ENCODE data around the gene ARID1B.

Gene ARID1B

DNA sequence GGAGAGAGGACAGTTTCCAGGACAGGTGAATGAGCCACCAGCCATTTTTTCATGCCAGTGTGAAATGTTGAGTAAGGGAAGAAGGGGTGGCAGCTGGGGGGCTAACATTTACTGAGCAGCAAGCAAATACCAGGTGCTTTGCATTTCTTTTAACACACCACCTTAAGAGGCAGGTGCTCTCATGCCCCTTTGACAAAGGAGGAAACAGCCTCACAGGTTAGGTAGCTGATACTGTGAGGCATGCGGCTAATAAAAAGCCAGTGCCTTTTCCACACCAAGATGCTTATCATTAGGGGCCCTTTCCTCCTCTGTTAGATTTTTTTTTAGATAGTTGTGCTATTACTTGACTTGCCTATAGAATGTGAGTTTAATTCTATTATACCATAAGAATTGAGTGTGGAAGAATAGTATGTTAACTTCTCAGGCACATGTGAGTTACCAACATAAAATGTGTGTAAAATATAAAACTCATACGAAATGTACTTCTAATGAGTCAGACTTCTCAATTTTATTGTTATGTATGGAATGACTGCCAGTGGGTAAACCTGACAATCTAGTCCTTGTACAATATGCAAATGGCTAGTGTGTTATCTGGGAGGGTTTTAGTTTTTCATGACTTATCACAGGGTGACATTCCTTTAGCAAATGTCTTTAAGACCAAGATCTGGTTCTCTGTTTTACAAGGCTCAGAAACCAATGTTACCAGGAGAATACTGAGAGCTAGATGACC is 286.2 kb downstream of the ARID1B start:
- DNase-seq, result no peak

DNA sequence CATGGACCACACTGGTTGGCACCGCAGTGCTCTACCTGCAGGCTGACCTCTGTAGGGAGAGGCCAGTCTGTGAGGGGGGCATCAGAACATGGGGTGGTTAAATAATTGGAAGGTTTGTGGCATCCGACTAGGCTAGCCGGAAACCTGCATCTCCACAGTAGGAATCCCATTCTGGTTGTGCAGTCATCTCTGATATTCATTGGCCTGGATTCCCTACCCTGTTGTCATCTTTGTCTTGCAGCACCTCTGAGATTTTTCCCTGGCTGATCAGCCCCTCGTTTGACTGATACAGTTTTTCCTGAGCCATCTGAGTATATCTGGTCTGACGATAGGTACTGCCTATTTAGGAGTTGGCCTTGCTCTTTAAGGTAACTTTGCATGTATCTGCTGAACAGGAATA is 286.7 kb downstream of the ARID1B start:
- DNase-seq, result no peak

DNA sequence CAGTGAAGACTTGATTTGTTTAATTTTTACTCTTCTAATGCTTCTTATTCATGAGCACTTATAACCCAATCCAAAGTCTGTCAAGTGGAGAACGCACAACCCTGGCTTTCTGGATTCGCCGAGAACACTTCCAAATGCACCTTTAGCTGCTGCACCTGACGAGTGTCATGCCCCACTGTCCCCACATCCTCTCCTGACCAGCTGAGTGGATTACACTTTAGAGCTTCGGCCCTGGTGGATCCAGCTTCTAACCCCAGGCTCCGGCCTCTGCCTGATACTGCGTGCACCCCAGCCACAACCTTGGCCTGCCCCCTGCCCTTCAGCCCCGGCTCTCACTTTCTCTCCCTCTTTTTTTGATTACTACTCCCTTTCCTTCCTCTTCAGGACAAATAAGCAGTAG is 287.3 kb downstream of the ARID1B start:
- no peak for DNase-seq

DNA sequence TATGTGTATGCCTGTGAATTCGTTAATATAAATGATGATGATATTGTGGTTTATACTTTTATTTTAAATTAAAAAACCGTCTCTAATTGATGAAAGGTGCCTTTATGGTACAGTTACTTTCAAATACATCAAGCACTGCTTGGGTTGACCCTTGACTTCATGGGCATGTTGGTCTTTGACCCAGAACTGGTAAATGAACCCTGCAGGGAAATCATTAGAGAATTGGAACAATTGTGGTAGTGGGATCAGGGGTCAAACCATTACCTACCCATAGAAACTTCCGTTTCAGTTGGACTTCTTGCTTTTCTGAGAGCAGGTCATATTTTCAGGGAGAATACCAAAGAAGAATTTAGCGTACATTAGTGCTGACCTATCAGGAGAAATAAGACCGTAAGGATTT is 288.2 kb downstream of the ARID1B start:
- DNase-seq, result no peak

DNA sequence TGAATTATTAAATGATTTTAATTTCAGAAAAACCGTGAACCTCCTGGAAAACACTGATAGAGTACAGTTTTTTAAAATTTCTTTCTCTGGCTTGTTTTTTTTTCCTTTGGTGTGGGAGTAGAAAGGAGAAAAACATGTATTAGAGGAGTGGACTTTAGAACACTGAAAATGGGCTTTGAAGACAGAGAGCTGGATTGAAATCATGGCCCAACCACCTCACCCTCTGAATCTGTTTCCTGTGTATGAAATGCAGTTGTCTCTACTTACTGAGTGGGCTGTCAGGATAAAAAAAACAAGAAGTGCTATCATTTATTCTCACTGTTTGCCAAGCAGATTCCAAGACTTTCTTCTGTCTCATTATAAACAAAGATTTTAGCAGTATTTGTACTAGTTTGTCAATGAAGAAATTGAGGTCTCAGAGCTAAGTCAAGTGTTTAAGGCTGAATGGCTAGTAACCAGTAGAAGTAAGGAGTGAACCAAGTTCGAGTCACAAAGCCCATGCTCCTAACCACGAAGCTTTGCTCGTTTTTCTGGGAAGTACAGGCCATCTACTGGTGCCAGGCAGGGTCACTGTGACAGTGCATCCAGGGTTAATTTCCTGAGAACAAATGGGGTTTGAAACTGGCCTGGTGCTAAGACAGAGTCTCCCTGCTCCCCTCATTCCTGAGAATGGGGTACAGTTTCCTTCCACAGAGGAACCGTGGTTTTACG is 289.8 kb downstream of the ARID1B start:
- no peak for DNase-seq

DNA sequence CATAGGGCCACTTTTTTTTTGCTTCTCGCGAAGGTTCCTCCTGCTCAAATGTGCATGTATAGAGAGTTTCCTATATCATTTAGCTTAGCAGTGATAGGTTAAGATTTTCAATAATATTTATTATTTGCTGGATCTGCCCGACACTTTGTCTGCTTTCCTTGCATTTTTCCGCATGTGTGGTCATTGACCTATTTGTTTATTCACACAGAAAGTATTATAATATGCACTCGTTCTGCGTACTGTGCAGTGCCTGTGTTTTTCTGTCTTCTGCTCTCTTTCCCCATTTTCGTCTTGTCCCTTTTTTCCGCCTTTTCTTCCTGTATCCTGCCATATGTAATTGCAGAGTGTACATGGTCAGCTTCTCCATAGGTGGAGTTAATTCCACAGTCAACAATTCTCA is 290.3 kb downstream of the ARID1B start:
- DNase-seq, result no peak

DNA sequence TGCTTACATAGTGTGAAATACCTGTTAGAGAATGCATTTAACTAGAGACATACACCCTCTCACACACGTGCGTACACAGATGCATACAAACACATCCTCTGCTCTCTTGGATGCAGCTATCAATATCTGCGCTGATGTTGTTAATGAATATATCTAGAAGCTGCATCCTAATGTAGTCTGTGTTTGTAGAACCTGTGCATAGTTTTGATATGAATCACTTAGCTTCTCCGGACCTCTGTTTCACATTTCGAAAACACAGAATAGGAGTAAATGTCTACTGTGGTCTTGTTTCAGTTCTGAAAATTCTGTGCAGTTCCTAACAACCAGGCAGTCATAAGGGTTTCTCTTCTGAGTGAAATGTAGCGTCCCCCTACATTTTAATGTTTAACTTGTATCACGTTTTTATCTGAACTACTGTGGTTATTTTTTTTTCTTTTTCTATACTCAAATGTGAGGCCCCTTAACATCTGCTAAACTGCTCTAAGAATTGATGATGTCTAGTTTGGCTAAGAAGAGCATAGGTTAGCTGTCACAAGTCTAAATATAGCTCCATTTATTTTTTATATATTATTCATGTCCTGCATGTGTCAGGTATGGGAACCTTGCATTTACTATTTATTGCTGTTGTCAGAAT is 291.6 kb downstream of the ARID1B start:
- DNase-seq, result no peak

DNA sequence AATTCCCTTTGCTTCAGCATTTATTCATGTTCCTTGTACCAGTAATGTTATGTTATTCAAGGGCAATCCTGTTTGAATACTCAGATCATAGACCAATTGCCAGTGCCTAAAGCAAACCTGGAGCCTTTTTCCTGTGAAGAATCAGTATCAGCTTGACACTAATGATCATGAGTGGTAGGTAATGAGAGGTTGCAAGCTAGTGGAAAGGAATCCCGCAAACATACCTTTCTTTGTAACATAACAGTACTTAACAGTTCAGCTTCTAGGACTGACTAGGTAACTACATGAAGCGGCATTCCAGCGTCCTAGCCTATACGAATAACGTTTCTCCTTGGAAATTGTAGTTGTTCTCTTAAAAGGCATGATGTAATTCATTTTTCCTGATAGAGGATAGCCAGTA is 292.4 kb downstream of the ARID1B start:
- no peak for DNase-seq

DNA sequence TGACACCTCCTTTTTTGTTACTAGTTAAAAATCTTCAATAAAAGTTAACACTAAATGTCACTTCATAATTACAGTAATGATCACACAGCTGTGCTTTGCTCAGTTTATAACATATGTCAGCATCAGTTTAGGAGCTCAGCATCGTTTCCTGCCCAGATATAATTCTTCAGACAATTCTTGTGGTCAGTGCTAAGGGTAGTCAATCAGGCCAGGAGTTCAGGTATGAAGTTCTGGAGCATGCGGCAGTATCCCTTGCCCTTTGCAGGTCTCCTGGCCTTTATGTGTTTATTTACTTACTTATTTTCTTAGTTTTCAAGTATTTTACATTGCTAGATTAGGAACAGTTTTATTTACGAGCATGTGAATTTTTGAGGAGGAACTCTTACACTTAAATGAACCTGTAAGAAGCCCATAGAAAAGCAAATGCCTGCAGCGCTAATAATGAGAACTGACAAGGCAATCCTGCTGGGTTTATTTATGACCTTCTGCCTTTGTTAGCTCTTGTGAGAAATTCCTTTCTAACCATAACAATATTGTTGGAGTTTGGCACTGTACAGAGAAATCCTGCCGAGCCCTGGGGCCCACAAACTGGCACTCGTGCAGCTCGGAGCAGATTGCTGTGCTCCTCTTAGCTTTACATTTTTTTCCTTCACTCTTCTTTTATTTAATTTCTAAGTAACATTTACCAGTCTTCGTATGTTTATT is 293.4 kb downstream of the ARID1B start:
- no peak for DNase-seq

DNA sequence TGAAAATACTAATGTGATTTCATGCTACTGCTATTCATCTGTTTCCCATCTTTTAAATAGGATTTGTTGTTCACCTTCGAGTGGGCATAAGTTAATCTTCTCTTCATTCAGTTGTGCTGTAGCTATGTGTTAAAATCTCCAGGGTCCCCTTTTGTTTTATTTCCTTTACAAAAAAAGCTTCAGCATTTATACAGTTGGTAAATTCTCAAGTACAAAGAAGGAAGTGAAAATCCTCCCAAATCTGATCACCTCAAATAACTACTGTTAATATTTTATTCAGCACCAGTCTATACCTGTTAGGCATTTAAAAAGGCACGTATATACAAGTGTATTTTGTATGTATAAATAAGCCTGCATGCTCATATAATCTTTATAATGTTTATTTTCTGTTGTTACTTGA is 294.9 kb downstream of the ARID1B start:
- no peak for DNase-seq

DNA sequence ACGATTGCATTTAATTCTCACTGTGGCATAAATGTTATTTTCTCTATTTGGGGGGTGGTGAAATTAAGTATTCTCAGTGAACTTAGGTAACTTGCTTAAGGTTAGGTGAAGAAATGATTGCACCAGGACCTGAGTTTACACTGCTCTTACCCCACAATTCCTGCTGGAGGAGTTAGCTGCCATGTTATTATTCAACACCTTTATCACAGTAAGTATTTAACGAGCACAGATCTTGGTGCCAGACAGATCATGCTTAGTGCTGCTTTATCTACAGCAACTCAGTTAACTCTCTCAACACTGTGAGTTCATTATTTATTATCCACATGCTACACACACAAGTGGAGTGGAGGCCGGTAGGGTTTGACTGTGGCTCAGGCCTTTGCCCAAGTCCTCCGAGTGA is 296.4 kb downstream of the ARID1B start:
- DNase-seq, result no peak

DNA sequence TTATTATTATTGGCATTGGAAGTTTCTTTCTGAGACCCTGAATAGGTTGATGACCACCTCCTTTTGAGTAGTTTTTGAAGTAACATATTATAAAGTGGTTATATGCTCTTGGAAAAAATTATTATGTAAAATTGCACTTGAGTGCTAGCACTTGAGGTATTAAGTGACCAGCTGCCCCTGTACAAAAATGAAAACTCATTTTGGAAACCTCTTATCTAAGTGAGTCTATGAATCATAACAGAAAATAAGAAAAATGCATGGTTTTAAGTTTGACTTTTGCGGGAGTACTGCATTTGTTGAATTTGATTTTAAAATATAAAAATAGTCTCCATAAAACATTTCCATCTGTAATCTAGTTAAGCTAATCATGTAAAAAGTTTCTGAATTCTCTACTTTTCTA is 297.8 kb downstream of the ARID1B start:
- no peak for DNase-seq

DNA sequence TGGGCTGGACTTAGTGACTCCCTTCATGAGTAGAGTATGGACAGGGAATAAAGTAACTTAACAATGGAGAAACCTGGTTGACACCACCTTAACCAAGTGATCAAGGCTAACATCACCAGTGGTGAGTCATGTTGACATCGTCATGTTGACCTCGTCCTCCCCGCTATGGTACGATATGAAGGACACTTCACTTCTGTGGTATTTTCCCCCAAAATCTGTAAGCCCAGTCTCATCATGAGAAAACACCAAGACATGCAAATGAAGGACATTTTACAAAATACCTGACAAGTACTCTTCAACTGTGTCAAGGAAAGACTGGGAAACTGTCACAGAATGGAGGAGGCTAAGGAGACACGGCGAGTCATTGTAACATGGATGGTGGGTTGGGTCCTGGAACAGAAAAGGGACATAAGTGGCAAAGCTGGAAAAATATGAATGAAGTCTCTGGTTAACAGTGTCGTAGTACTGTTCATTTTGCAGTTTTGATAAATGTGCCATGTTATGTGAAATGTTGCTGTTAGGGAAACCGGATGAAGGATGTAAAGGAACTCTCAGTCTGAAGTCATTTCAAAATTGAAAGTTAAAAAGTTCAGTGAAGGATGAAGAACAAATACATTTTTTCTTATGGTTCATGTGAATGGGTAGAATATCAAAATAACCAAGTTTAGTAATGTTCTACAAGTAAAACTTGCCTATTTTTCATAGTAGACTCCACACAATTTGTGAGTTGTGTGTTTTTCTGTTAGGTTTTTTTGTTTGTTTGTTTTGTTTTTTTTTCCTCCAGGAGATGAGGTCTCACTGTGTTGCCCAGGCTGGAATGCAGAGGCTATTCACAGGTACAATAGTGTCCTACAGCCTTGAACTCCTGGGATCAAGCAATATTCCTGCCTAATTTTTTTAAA is 298.6 kb downstream of the ARID1B start:
- DNase-seq, result no peak

DNA sequence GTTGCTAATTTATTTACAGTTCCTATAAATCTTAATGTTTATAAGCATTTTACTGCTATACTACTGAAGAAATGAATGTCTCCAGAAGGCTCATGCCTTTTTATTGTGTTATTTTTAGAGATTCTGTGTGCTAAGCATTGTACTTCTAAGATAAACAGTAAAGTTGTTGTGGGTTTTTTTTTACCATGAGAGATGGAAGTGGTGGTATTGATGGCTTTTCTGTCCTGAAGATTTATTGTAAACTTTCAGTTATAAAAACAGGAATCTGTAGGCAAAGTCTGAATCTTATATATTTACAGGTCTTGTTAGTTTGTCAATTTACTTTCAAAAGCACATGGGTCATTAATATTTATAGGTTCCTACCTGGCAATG is 299.3 kb downstream of the ARID1B start:
- DNase-seq, result no peak

DNA sequence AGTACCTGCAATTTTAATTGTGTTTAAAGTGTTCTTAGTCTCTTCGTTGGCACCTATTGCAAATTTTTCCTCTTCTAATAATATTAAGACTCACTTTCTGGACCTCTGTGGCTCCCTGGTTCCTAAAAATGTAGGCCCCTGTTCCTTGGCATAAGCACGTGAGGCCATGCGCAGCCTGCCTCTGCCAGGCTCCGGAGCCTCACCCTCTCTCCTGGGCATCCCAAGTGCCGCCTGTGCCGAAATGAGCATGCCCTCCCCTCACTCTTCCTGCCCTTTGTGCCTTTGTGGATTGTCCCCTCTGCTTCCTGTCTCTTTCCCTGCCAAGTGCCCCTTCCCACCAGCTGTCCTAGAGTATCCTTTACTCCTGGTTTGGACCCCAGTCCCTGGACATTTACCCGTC is 300.1 kb downstream of the ARID1B start:
- DNase-seq, result no peak

DNA sequence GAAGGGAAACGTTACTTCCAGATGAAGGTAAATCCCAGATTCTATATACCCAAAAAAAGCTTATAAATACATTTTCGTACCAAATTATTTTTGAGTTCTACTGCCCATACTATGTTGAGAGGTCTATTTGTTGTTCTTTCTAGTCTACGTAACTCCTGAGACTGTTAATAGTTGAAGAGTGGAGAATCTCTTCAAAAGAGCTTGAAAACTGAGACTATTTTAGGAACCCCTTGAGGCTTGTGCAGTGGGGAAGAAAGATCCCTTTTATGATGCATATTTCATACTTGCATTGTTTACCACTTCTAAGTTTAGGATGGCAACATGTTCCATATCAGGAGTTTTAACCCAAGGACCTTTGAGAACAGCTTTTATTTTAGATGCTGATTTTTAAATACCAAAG is 301.1 kb downstream of the ARID1B start:
- DNase-seq, result no peak

DNA sequence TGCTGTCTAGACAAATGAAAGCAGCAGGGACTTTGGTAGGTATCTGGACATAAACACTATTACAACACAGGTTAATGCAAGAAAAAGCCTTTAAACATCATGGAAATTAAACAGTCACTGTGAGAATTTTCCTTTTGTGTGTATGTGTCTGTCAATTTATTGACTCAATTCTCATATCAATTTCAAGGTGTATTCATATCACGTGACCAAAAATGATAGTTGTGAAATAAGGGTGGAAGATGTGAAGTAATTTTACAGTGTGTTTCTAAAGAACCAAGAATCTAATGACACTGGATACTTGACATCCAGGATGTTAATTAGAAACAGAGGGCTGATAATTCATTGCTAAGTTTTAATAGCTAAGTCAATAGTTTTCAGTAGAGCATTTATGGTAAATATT is 302.1 kb downstream of the ARID1B start:
- no peak for DNase-seq

DNA sequence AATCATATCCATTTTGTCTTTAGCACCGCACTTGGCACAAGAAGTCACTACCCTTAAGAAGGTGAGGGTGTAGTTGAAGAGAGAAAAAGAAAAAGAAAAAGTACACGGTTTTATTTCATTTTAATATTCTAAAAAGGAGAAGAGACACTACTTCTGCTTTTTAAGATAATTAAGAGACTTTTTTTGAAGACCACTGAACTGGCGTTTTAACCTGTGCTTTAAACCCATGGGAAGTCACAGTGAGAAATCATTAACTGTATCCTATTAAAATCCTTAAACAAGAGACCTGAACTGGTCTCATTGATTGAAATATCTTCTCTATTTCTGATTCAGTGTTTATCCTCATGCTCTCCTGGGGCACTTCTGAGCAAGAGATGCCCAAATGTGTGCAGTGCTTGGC is 302.6 kb downstream of the ARID1B start:
- no peak for DNase-seq

DNA sequence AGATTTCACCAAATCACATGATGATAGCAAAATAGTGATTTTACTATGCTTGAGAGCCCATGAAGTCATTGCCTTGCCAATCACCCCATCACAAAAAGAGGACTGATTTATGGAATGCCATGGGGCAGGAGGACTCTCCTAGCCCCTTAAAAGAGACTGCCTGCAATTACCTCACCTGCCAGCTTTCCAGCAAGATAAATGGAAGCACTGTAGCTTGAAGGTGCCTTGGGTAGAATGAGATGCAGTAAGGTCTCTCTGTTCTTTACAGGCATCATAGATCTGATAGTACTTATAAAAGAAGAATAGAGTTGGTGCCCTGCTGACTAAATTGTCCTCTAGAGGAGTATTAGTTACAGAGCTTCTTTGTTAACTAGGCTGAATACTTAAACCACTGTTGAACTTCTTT is 303.8 kb downstream of the ARID1B start:
- DNase-seq, result no peak

DNA sequence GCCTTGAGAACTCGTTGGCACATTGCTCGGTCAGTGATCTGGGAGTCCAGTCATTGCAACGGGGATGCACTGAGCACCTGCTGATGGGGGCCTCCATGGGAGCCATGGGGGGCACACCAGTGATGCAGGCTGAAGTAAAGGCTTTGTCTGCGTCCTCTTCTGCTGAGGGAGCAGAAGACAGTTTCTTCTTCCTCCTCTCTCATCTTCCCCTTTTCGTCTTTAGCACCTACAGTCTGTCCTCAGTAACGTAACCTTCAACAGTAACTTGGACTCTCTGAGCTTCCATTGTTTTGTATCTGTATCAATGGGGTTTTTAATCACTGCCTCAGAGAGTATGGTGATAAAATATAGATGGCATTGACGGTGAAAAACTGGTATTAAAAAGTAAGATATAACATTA is 306.2 kb downstream of the ARID1B start:
- no peak for DNase-seq

DNA sequence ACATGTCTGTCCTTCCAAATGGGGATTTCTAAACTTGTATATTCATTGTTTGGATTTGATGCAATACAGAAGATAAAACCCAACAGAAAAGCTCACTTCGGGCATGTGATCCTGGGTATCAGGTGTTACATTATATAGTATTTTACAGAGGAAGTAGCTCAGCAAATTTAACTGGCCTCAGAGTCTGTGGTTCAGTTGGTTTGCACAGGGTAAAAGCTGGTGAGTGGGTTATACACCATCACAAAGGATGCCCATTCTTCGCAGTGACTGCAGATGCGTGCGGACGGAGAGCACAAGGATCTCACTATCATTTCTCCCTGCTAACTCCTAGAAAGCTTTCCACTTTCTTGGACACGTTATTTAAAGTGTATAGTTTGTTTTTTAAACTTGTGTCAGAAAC is 309.5 kb downstream of the ARID1B start:
- DNase-seq, result no peak

DNA sequence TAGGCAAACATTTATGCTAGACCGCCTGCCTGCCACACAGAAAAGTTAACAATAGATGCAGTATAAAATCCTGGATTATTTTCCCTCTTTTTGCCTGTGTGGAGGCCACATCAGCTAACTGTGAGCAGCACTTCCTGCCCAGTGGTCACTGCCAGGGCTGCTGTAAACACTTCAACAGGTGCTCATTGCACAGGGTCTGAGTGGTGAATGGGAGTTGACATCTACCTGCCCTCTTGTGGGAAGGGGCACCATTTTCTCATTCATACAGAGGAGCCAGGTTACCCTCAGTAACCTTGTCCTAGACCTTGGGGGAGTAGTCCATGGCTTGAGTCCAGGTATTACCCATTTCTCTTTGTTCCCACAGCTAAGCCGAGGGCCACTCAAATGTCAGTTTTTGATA is 310.8 kb downstream of the ARID1B start:
- DNase-seq, result no peak

DNA sequence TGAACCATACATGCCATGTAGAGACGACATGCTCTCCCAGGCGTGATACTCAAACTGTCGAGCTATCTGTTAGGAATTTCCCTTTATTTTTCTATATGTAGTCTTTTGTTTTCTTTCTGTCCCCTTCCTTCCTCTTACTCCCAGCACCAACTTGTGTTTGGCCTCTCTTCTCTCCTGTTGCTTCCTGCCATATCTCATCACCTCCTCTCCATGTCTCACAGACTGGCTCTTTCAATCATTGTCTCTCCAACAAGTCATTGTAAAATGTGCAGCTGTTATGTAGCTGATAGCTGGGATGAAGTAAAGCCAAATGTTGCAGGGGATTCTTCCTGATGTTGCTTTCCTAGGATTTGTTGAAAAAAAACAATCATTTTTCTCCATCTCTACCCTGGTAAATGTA is 311.7 kb downstream of the ARID1B start:
- DNase-seq, result no peak
